GM12874 (cell line): ENCODE measurements around the gene CPA4.

Source experiments
- CTCF ChIP-seq: IDR thresholded peaks from 2 replicates; pipeline ENCODE4 v1.5.1; 2011; ENCODE audit warnings: low read depth, mild to moderate bottlenecking, control low read depth, low read length, moderate library complexity; ENCODE audit not compliant: insufficient read depth

Gene CPA4

GRCh38 chr7:130302649-130303048 lies 9.7 kb downstream of the CPA4 start:
- TF ChIP-seq CTCF: no peak

- no peak for TF ChIP-seq CTCF
These were observed 10.2 kb downstream of the CPA4 start for GRCh38 chr7:130303127-130303526.

GRCh38 chr7:130303551-130303950 lies 10.6 kb downstream of the CPA4 start:
- no peak for TF ChIP-seq CTCF

- no peak for TF ChIP-seq CTCF
These were observed 11.0 kb downstream of the CPA4 start for GRCh38 chr7:130303982-130304381.

GRCh38 chr7:130304878-130305277 lies 11.9 kb downstream of the CPA4 start:
- no peak for TF ChIP-seq CTCF

- TF ChIP-seq CTCF: no peak
These were observed 12.6 kb downstream of the CPA4 start for GRCh38 chr7:130305433-130306042.

GRCh38 chr7:130309986-130310385 lies 17.0 kb downstream of the CPA4 start:
- TF ChIP-seq CTCF: no peak
